GM12874 (cell line): ENCODE results near the gene NRCAM.

Experiments
- TF ChIP-seq, protein P1 (sequence below): IDR thresholded peaks from 2 replicates; pipeline ENCODE4 v1.5.1; 2011; ENCODE audit warnings: low read depth, mild to moderate bottlenecking, control low read depth, low read length, moderate library complexity; ENCODE audit not compliant: insufficient read depth

NRCAM gene

DNA sequence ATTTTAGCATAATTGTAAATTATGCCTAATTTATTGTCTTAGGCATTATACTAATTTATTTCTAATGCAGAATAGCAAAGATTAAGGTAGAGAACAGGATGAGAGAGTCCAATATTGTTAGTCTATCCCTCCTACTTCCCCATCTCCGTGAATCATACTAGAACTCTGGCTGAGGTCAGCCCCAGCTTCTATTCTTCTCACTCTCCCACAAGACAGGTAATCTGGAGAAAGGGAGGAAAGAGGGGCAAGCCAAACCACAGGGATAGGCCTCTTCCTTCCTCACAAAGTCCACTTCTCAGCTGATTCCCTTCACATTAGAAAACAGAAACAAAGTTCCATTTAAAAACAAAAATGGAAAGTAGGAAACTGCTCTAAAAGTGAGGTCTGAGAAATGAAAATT lies 208.6 kb downstream of the NRCAM start:
- TF ChIP-seq, protein P1, sequence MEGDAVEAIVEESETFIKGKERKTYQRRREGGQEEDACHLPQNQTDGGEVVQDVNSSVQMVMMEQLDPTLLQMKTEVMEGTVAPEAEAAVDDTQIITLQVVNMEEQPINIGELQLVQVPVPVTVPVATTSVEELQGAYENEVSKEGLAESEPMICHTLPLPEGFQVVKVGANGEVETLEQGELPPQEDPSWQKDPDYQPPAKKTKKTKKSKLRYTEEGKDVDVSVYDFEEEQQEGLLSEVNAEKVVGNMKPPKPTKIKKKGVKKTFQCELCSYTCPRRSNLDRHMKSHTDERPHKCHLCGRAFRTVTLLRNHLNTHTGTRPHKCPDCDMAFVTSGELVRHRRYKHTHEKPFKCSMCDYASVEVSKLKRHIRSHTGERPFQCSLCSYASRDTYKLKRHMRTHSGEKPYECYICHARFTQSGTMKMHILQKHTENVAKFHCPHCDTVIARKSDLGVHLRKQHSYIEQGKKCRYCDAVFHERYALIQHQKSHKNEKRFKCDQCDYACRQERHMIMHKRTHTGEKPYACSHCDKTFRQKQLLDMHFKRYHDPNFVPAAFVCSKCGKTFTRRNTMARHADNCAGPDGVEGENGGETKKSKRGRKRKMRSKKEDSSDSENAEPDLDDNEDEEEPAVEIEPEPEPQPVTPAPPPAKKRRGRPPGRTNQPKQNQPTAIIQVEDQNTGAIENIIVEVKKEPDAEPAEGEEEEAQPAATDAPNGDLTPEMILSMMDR = no peak

DNA sequence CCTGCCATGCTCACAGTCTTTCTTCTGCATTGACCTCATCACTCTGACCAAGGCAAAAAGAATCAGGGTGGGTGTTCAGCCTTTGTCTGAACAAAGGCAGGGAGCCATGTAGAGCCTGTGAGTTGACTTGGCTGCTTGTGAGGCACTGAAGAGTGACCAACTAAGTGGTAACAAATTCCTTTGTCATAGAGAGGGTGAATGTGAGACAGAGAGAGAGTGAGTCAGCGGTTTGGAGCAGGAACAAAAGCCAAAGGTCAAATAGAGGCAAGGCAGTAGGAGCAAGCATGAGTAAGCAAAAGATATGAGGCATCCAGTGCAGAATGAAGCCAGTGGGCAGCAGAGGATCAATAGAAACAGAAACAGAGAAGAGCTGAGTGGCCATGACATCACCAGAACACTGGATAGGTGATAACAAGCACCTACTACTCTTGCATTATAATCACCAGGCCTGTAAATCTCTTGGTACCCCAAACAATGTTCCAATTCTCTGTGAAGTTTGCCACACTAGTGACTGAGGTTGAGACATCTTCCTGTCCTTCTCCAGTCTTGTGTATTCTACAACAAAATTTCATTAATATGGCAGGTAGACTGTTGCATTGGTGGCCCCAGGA lies 209.9 kb downstream of the NRCAM start:
- TF ChIP-seq, protein P1 = no peak

DNA sequence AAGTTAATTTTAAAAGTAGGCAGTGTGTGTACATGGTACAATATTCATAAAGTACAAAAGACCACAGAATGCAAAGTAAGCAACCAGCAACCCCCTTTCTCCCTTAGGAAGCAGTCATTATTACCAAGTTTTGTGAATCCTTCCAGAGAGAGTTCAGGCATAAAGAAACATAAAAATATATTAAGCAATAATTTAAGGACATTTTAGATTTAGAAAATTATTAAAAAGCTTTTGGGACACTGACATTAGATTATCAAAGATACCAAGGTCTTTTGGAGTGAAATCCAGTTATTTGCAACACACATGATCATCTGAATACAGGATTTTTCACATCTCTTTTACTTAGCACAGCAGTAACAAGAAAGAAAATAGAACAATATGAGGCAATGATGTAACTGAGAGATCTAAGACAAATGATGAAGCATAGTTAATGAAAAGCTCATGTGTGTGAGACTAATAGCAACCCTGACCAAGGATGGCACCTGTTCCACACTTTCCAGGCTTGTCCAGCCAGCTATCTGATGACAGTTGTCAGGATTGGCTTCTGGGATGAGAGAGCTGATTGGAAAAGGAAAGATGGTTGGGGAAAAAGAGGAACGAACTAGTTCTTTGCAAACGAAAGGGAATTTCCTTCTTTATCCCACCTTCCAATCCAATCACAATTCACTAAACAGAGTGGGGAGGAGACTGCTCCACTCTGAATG lies 210.6 kb downstream of the NRCAM start:
- TF ChIP-seq, protein P1 = no peak

DNA sequence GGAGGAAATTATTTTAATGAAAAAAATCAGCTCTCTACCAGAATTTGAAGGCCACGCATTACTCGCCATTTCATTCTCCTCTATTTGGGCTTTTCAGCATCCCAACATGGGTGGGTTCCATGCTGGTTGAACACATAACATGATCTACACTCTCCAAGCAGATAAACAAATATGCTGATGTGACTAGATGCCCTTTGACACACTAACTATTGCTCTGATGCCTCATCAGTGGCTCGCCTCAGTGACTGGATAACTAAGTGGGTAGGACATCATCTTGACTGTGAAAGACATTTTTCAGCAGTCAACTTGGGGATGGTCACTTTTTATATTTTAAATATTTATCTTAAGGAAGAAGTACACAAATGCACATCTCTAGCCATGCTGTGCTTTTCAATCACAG lies 212.1 kb downstream of the NRCAM start:
- TF ChIP-seq, protein P1 = no peak

DNA sequence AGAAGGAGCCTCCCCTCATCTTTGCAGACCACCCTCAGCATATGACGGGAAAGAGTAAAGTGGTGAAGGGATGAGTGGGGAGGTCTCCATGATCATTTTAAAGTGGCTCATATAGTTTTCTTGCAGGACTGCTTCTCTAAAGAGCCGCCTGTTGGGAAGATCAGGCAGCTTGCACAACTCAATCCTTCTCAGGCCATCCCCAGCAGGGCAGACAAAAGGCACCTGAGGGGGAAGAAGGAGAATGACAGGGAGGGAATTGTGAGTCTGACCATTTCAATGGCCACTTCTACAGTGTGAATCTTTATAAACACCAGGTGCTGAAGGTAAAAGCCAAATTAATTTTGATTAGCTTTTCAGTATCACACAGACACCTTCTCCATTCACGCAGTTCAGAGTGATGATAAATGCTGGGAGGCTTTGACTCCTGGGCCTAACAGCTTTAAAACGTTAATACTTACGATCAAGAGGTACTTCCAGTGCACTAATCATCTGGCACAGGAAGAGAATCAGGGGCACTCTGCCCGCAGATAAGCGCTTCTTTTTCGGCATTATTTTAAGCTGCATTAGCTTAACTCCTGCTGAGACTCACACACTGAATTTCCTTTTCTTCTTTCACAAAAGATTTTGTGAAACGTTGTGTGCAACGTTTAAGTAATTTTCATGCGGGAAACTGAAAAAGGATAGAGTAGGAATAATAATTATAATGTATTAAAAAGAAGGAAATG lies 216.6 kb downstream of the NRCAM start:
- TF ChIP-seq, protein P1 = no peak

DNA sequence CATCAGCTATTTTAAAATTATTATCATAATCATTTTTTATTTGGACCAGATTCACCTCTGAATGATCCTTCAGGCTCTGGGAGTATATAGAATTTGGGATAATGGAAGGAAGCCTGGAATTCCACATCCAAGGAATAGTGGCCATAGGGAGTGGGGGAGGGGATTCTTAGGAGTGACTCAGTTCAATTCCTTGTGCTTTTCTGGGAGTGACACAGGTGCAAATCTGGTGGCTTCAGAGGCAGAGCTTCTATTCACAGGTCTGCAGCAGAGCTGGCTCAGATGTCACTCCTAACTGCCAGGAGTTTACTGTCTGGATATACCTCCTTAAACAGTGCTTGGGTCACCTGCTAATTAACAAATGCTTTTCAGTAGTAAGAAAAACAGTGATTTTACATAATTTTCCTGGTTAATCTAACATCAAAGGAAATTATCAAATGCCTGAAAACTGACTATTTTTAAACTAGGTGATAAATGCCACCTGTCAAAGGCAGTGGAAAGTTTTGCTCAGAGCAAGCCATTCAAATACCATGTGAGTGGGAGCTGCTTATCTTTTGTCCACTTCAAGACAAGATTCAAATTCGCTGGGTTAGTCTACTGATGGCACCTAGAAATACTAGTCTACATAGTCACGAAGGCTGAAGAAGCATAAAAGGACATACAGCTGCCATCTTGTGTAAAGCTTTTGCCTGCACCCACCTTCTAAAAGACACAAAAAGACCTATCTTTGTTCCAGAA lies 219.4 kb downstream of the NRCAM start:
- TF ChIP-seq, protein P1 = no peak
